B cell (primary cell): ENCODE results near the gene FAM168B. TPM values are rescaled to one million over a fixed set of nuclear protein-coding genes. Genes with fewer than 3 reads are reported as not detected.

ENCODE experiments used
- ATAC-seq: fragments of 200-7000 bp; cut with Tn5 transposase; one replicate; pipeline ENCODE4 v1.10.0; 2021; ENCODE audit warnings: low read depth, mild to moderate bottlenecking, moderate number of reproducible peaks, moderate library complexity
- CTCF ChIA-PET: fragments of 350-600 bp; sonication (Branson Sonifier 250); formaldehyde crosslinking; loops from one replicate; lab custom pipeline; 2021; ENCODE audit warnings: antibody characterized with exemption, inconsistent platforms; lab: Charles Lee
- POLR2A ChIA-PET: fragments of 350-600 bp; sonication (Branson Sonifier 250); formaldehyde crosslinking; loops from one replicate; lab custom pipeline; 2021; ENCODE audit warnings: antibody characterized with exemption; lab: Charles Lee
- DNase-seq: peaks from one replicate; pipeline ENCODE4 v3.0.0; 2013
- H2AFZ ChIP-seq: 2 replicates; pipeline ENCODE4 v1.6.1; 2012; ENCODE audit warnings: mild to moderate bottlenecking, low read depth, low read length; ENCODE audit not compliant: insufficient read depth, poor library complexity, severe bottlenecking
- H3K27ac ChIP-seq, 2 donors: 1 replicate in 1 of 2; 2 replicates in 1 of 2; pipeline ENCODE4 v1.5.1; 2012 to 2013; ENCODE audit warnings: low read length in 2 of 2, mild to moderate bottlenecking in 2 of 2, moderate library complexity in 1 of 2
- H3K27me3 ChIP-seq, 4 experiments: fragments of 200-600 bp in 1 of 4; sonication (generic) in 1 of 4; replicated peaks in 1 of 4; 1 replicate in 2 of 4; 2 replicates in 2 of 4; pipeline versions ENCODE4 v1.6.1 to v1.7.0; 2013 to 2016; ENCODE audit warnings: low read length in 3 of 4, mild to moderate bottlenecking in 2 of 4, mixed read lengths in 1 of 4, moderate library complexity in 1 of 4; ENCODE audit not compliant: insufficient read depth in 4 of 4, control insufficient read depth in 3 of 4; ENCODE audit errors: control extremely low read depth in 1 of 4
- H3K36me3 ChIP-seq, 2 experiments: replicated peaks in 1 of 2; 1 replicate in 1 of 2; 2 replicates in 1 of 2; pipeline versions ENCODE4 v1.6.1 to v1.7.1; 2013; ENCODE audit warnings: low read length in 1 of 2; ENCODE audit not compliant: insufficient read depth in 2 of 2, control insufficient read depth in 1 of 2; ENCODE audit errors: control extremely low read depth in 1 of 2, extremely low read depth in 1 of 2
- H3K4me1 ChIP-seq, 2 donors: fragments of 200-600 bp in 1 of 2; sonication (generic) in 1 of 2; 1 replicate in 1 of 2; 2 replicates in 1 of 2; pipeline versions ENCODE4 v1.5.1 to v1.6.1; 2013 to 2017; ENCODE audit warnings: low read length in 2 of 2; ENCODE audit not compliant: control insufficient read depth in 2 of 2, insufficient read depth in 2 of 2
- H3K4me2 ChIP-seq: replicated peaks from 2 replicates; pipeline ENCODE3; 2012; ENCODE audit warnings: mild to moderate bottlenecking, low read depth, low read length; ENCODE audit not compliant: poor library complexity, severe bottlenecking
- H3K4me3 ChIP-seq, 5 experiments: fragments of 200-600 bp in 1 of 5; sonication (generic) in 1 of 5; 1 replicate in 3 of 5; 2 replicates in 2 of 5; pipeline versions ENCODE4 v1.5.1 to v1.7.0; 2011 to 2016; ENCODE audit warnings: low read length in 4 of 5, mild to moderate bottlenecking in 4 of 5, low read depth in 2 of 5, control low read depth in 1 of 5, moderate library complexity in 1 of 5; ENCODE audit not compliant: insufficient read depth in 1 of 5; ENCODE audit errors: control extremely low read depth in 1 of 5, extremely low read depth in 1 of 5
- H3K79me2 ChIP-seq: fragments of 200-600 bp; sonication (generic); one replicate; pipeline ENCODE4 v1.6.0; 2016; ENCODE audit warnings: low read length; ENCODE audit not compliant: control insufficient read depth, insufficient read depth
- H3K9ac ChIP-seq: fragments of 200-600 bp; sonication (generic); 2 replicates; pipeline ENCODE4 v1.6.1; 2017; ENCODE audit warnings: mild to moderate bottlenecking, low read length, moderate library complexity
- H3K9me3 ChIP-seq, 3 donors: one replicate each; pipeline versions ENCODE4 v1.6.1 to v1.7.1; 2013; ENCODE audit warnings: low read length in 2 of 3; ENCODE audit not compliant: control insufficient read depth in 2 of 3, insufficient read depth in 1 of 3; ENCODE audit errors: control extremely low read depth in 1 of 3
- H4K20me1 ChIP-seq: 2 replicates; pipeline ENCODE4 v1.6.0; 2012; ENCODE audit warnings: mild to moderate bottlenecking, low read length; ENCODE audit not compliant: insufficient read depth, control insufficient read depth, poor library complexity, severe bottlenecking
- H3K27ac Mint-ChIP-seq: one replicate; pipeline ENCODE4 v1.8.0; 2021; ENCODE audit warnings: mixed read lengths
- H3K27me3 Mint-ChIP-seq: one replicate; pipeline ENCODE4 v1.8.0; 2021; ENCODE audit warnings: mixed read lengths
- H3K4me1 Mint-ChIP-seq: one replicate; pipeline ENCODE4 v1.8.0; 2021; ENCODE audit warnings: mixed read lengths
- H3K4me3 Mint-ChIP-seq: one replicate; pipeline ENCODE4 v1.8.0; 2021; ENCODE audit warnings: mixed read lengths
- H3K9me3 Mint-ChIP-seq: one replicate; pipeline ENCODE4 v1.8.0; 2022; ENCODE audit warnings: mixed read lengths; ENCODE audit not compliant: insufficient read depth
- CTCF ChIP-seq: fragments of 200-600 bp; IDR thresholded peaks from one replicate; pipeline ENCODE4 v1.8.0; 2022; ENCODE audit warnings: antibody characterized with exemption, mild to moderate bottlenecking
- EZH2 ChIP-seq: IDR thresholded peaks from 2 replicates; pipeline ENCODE4 v1.6.1; 2012; ENCODE audit warnings: borderline replicate concordance, low read depth, mild to moderate bottlenecking, moderate library complexity, low read length; ENCODE audit not compliant: insufficient read depth, poor library complexity, severe bottlenecking
- WGBS: methylation state at CpG from one replicate; pipeline ENCODE4 v1.1.5; 2013; ENCODE audit warnings: missing lambda C conversion rate; ENCODE audit not compliant: insufficient coverage; 5-methylcytosine and 5-hydroxymethylcytosine counted together
- intact Hi-C: fragments of 100-400 bp; cut with micrococcal nuclease; formaldehyde crosslinking; loops from one replicate; pipeline ENCODE4 v1.10.0; 2022
- polyA plus RNA-seq: library from polyadenylated mRNA; depleted of rRNA; stranded (reverse); fragments of >200 nt; gene quantifications from 2 replicates; pipeline ENCODE4 v1.2.3, GENCODE V29; 2012
- total RNA-seq, 2 donors: library from RNA; stranded (reverse); fragments of 120-200 nt in 1 of 2; gene quantifications; 1 replicate in 1 of 2; 2 replicates in 1 of 2; pipeline versions ENCODE4 v1.2.3 to v1.2.4, GENCODE V29; 2013 to 2022

FAM168B gene
- total and polyA plus RNA-seq, 2 donors (not counting 1 experiment from before 2014, with no cell fraction given): 38.6 to 70.5 TPM

DNA sequence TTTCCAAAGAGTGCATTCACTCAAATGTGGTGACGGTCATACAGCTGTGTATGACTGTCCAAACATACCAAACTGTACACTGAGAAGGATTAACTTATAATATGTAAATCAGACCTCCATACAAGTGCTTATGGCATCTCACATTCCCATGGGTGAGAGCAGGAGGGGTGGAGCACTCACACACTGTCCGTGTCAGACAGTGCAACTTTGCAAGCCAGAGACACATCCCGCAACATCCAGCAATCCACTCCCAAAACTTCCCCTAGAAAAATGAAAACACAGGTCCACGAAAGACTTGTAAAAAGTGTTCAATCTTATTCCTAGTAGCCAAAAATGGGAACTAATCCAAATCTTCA lies 36.4 kb downstream of the FAM168B start:
- Histone ChIP-seq H3K9ac (no peak overlapping the region), H2AFZ (no peak overlapping the region), H3K36me3 (peaks cover 0 to 82% of the 10 kb centered on the region in 2 experiments), H3K4me3 (no peak overlapping the region), H3K4me2 (no peak overlapping the region), H3K4me1 (no peaks in the 10 kb centered on the region), H4K20me1 (peaks cover 79% of the 10 kb centered on the region), H3K27me3 (no peaks in the 10 kb centered on the region), H3K9me3 (no peaks in the 10 kb centered on the region), H3K27ac (no peak overlapping the region), H3K79me2 (peaks cover 52% of the 10 kb centered on the region)
- intact Hi-C loops: no loop called here
- H3K27me3 Mint-ChIP-seq: no peaks in the 10 kb centered on the region
- no peaks in the 10 kb centered on the region for H3K9me3 Mint-ChIP-seq
- H3K4me3 Mint-ChIP-seq: no peak overlapping the region
- no peak for ATAC-seq
- no peak overlapping the region for H3K27ac Mint-ChIP-seq
- TF ChIP-seq EZH2: no peak
- no peak for TF ChIP-seq CTCF
- peaks cover 5% of the 10 kb centered on the region for H3K4me1 Mint-ChIP-seq
- WGBS: 96% methylated on average over 2 of the region's 4 CpGs
- DNase-seq: no peak
- ChIA-PET CTCF (interaction anchor here (0.7 kb wide), 1 partner anchor 48 kb away, joined by 3 read pairs; no protein-coding TSS in a partner anchor), POLR2A (no interaction called here)

DNA sequence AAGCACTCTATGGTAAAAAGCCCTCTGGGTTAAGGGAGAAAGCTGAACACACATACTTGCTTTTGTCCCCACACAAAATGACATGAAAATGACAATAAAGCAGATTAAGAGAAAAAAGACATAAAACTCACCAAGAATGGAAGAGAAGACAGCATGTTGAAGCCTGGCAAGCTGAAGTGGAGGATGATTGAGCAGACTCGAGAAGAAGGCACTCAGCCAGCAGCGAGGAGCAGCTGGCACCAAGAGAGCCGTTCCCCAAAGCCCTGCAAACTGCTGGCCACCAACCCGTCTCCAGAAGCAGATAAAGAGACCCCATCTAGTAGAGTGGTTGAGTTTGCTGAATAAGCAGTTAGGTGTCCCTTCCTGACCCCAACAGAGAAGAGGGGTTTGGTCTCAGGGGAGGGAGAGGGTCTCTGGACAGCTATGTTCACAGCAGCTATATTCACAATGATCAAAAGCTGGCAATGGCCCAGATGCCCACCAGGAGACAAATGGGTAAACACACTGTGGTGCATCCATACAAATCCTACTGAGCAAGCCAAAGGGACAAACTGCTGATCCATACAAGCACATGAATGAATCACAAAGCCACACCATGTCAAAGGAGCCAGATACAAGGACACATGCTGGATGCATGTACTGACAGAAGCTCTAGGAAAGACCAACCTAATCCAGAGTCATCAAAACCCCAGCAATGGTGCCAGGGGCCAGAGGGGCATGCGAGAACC lies 36.9 kb downstream of the FAM168B start:
- peaks cover 5% of the 10 kb centered on the region for H3K4me1 Mint-ChIP-seq

More for the DNA sequence above, 36.9 kb downstream of the FAM168B start:
- Histone ChIP-seq H3K9ac (no peak overlapping the region), H3K27me3 (no peaks in the 10 kb centered on the region), H3K4me1 (no peaks in the 10 kb centered on the region), H3K9me3 (no peaks in the 10 kb centered on the region), H3K4me2 (no peak overlapping the region), H3K4me3 (no peak overlapping the region), H3K27ac (no peak overlapping the region), H2AFZ (no peak overlapping the region), H3K79me2 (peaks cover 47% of the 10 kb centered on the region), H4K20me1 (peaks cover 80% of the 10 kb centered on the region), H3K36me3 (peaks cover 0 to 85% of the 10 kb centered on the region in 2 experiments)
- DNase-seq (no peak), ATAC-seq (no peak)
- 100% methylated on average over 3 of the region's 5 CpGs for WGBS
- Mint-ChIP-seq H3K27ac (no peak overlapping the region), H3K4me3 (no peak overlapping the region), H3K27me3 (no peaks in the 10 kb centered on the region), H3K9me3 (no peaks in the 10 kb centered on the region)
- ChIA-PET CTCF (no interaction called here), POLR2A (no interaction called here)
- TF ChIP-seq EZH2 (no peak), CTCF (no peak)
- intact Hi-C loops: no loop called here
